Activated naive CD4-positive, alpha-beta T cell treated with Interleukin-2 at 50 U/mL for 16 hours (primary cell): ENCODE data around the gene TTC17.

Experiments used
- DNase-seq: peaks from one replicate; pipeline ENCODE4 v3.0.0-alpha.2; 2020

Gene TTC17

DNA sequence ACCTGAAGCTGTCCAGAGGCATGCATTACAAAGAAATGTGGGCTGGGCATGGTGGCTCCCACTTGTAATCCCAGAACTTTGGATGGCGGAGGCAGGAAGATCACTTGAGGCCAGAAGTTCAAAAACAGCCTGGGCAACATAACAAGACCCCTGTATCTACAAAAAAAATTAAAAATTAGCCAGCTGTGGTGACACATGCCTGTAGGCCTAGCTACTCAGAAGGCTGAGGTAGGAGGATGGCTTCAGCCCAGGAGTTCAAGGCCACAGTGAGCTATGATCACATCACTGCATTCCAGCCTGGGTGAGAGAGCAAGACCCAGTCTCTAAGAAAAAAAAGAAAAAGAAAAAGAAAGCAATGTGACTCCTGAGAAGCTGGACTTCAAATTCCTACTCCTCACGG is 183.3 kb downstream of the TTC17 start:
- DNase-seq = no peak

DNA sequence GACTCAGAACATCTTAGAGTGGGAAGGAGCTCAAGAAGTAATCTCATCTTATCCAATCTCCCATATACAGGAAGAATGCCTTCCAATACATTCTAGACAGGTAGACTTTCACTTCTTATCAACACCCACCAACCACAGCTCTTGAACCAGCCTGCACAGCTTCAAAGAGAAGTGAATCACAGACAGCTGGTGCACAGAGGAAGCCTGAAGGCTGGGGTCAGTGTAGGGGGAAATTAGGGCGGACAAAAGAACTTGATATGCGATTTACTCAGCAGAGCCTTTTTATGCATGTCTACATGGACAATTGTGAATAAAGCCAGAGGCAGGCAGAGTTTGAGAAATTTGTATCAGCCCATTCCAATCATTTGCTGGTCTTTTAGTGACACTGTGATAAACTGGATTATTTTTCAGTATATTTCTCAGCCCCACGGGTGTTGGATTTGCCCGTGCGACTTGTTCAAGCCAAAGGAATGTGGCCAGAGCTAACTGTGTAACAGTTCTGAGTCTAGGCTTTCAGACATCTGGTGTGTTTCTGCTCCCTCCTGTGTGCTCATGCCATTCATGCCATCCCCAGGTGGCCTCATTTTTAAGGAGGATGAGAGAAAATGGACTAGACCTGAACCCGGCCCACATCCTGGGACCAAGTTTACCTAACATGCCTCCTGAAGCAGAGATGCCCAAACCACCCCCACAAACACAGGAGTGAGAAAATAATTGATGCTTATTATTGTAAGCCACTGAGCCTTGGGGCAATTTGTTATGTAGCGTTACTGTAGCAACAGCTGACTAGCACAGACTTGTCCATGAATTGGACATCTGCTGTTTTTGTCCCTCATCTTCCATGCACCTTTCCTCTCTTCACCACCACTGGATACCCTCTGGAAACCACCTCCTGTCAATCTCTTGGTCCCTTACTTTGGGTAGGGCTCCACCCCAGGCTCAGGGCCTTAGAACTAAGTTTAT is 184.3 kb downstream of the TTC17 start:
- no peak for DNase-seq
